Stimulated activated CD8-positive, alpha-beta memory T cell treated with anti-CD3 and anti-CD28 coated beads, Interleukin-15, amount 100 ng/mL, for 1 hour (primary cell): ENCODE results near the gene MTHFD2L.
A peak's percentile ranks its signal among the peaks of the same experiment; 100 is the strongest.
"Not testable (repeated sequence)": the region's sequence is repeated elsewhere in the genome, so short reads cannot be mapped to it uniquely, and the experiment has no call there.

Experiments used
- DNase-seq: peaks from one replicate; pipeline ENCODE4 v3.0.0-alpha.2; 2020; ENCODE audit warnings: low read depth

The MTHFD2L gene

DNA sequence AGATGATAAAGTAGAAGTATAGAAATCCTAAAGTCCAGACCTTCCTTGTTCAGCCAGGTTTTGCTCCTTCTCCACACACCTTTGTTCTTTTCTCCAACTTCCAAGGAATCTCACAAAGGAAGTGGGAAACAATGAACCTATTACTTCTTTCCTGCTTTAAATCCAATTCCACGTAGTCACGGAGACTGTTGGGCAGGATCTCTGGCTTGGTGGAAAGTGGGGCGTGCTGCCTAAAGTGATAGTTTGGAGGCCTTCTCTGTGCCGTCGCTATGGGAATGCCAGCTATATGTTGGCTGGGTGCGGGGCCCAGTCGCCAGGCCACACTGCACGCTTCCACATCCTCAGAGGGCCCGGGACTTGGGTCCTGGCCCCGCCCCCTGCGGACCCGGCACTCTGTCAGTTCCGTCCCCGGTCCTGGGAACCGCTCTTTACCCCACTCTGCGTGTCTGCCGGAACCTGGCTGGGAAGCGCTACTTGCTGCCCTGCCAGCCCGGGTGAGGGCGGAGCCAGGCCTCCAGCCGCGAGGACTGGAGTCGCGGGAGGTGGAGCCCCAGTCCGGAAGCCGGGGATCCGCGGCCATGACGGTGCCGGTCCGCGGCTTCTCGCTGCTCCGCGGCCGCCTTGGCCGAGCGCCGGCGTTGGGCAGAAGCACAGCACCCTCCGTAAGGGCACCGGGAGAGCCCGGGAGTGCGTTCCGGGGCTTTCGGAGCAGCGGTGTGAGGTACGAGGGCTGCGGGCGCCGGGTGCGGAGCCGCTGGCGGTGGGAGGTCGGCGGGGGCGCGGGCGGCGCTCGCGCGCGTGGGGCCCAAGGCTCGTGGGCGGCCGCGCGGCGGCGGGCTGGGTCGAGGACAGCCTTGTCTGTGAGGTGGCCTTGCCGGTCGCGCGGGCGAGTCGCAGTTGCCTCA, at the start of gene MTHFD2L:
TSS of gene MTHFD2L (plus strand) at position 558 of the 905 bp plus-strand sequence. CDS start at position 579, 21 bp downstream.
- peak; percentile 57 for DNase-seq

DNA sequence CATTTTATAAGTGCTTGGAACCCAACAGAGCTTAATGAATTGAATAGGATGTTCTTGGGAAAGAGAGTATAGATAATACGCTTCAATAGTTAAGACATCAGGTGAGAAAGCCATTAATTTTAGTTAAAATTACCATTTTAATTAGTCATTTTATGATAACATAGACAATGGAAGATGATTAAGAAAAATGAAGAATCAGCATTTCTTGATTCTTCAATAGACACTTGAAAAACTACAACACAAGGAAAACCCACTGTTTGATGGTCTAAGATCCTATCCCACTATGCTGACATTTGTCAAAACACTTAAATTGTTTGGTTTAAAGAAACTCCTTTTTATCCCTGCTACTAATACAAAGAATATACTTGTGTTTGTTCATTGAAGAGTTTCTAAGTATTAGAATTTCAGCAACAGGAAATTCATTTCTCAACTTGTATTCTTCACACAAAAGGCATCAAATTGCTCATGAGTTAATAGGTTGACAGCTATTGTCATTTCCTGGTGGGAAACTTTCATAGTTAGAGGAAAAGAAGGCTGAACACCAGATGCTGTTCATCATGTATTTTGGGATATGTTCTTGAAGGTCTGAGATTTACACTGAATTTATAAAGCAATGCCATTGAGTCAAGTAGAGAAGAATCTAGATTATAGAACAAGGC, 49.3 kb upstream of the MTHFD2L start:
- no peak for DNase-seq

DNA sequence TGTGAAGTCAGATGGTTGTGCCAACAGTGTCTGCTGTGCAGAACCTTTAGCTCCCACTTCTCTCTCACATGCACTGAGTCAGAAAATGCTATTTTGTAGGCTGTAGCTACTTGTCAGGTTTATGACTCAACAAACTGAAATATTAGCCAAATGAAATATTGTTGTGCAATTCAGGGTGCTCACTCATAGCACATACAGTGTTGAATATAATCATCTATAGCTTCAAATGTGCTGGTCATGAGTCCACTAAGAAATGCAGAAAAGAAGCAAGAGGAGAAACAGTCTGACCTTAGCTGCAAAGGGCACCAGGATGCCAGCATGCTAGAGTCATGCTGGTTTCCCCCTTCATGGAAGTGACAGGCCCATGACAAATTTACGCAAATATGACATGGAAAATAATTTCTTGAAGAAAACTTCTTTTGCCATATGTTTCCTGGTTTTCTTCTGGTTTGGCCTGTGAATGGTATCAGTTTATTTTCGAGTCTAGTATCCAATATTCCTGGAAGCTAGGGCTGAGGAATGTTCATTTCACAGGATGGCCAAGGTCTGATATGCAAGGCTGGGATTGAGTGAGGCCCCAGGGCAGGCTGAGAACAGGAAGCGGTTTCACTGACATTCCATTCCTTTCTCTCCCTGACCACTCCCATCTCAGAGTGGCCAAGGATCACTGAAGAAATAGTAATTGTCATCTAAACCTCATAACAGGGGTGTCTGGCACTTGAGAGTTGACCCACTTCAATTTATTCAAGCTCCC, 48.6 kb upstream of the MTHFD2L start:
- no peak for DNase-seq

DNA sequence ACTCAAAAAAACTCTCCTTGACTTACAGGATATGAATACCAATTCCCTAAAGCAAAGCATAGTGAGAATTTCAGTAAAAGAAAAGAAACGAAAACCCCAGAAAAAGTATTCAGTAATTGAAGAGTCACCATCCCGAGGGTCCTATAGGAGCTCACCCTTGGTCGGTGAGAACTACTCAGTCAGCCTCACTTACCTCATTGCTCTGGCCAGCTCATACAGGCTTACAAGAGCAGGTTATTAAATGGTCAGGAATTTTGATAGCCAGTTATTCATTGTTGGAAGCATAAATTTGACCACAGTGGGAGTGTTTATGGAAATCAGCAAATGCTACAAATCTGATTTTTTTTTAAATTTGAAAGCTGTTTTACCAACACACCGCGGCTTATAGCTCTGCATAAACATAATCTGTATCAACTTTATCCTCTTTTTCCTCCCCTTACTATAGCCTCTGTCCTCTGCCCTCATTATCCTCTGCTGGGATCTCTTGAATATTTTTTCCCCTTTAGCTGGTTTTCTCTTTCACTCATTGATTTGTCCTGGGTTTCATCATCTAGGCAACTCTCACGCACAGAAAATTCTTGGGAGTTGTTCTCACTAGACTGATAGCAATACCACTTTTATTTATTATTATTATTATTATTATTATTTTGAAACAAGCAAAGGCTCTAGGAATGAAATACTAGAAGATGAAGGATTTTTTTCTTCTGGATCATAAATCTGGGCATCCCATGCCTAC, 47.9 kb upstream of the MTHFD2L start:
- no peak for DNase-seq

DNA sequence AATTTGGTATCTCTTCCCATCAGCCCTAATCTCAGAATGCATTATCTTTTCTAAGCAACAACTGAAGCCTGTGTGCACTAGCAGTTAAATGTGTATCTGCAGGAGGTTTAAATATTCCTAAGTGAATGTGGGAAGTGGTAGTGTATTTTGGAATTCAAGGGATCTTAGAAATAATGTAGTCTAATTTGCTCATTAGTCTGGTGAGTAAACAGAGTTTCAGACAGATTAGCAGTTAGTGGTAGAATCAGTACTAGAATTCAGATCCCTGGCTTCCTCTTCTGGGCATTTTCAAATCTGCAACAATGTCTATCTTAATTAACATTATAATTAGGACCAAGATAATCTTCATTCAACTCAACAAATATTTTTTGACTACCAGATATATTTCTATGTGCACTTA, 47.2 kb upstream of the MTHFD2L start:
- DNase-seq = no peak

DNA sequence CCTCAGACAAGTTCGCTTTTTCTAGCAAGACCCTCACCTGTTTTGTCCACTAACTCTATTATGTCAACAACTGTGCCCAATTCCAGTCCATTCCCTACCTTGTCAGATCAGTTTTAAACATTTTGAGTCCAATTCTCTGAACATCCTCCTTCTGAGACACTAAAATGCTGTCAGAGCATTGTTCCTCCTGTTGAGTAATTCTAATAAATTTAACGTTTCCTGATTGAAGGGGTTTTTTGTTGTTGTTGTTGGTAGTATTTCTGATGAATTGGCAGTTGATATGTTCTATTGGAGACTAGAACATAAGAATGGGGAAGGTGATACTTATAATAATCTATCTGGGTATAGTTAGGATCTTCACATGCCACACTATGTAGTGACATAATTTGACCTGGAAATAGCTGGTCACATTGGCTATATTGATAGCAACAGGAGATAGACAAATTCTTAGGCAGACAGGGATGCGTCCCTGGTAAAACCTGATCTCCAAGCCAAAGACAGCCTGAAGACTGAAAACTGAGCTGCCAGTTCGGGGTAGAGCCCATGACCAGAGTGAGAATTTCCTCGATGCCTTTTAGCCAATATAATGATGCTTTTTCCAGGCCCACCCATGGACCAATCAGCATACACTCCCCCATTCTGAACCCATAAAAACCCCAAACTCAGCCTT, 46.5 kb upstream of the MTHFD2L start:
- DNase-seq = no peak

DNA sequence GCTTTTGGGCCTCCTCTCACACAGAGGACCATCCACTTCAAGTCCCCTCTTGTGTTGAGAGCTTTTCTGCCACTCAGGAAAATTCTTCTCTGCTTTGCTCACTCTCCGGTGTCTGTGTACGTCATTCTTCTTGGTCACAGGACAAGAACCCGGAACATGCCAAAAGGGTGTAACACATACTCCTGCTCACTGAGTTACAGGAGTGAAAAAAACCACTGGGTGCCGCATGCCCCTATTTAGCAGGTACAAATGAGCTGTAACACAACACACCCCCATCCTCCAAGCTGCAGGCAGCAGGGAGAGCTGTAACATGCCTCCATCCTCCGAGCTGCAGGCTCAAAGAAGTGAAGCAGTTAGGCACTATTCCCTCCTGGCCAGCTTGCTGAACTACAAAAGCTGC, 45.9 kb upstream of the MTHFD2L start:
- no peak for DNase-seq

DNA sequence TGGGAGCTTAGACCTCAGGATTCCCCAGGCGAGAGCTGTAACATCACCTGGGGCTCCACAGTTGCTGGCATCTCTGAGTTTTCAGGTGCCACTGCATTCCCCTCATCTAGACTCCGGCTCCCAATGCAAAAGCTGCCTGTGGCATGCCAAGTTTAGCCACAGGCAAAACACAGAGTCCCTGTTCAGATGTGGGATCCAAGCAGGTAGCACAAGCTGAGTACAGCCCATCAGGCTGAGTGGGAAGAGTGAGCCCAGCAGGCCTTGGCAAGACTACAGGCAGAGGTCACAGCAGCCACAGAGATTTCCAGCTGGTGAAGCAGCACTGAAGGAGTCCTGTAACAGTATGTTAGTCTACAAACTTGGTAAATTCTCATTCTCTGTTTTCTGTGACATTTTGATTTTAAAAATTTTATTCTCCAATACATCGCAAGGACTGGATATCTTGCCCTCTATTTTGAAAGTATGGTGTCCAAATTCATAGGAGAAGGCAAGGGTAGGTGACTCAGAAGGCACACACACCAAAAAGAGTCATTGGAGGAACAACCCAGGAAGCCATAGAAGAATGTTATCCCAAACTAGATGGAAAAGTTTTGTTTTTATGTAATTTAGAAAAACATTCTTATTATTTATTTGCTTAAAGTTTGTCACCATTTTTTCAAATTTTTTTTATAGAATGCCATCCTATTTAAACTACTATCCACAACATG, 45.4 kb upstream of the MTHFD2L start:
- DNase-seq = no peak

DNA sequence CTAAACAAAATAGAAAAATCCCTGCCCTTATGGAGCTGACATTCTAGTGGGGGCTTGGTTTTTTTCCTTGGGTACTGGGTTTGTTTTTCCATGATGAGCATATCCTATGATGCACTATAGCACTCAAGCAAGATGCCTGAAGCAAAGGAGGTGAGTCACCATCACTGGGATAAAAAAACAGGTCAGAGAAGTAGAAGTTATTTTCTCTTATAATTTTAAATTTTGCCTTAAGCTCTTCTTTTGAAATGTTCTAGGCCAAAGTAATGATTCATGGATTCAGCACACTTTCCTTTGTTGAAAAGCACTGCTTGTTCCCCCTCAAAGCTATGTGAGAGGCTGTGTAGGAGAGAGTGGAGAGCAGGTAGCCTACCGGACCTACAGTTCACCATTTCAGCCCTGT, 43.7 kb upstream of the MTHFD2L start:
- no peak for DNase-seq

DNA sequence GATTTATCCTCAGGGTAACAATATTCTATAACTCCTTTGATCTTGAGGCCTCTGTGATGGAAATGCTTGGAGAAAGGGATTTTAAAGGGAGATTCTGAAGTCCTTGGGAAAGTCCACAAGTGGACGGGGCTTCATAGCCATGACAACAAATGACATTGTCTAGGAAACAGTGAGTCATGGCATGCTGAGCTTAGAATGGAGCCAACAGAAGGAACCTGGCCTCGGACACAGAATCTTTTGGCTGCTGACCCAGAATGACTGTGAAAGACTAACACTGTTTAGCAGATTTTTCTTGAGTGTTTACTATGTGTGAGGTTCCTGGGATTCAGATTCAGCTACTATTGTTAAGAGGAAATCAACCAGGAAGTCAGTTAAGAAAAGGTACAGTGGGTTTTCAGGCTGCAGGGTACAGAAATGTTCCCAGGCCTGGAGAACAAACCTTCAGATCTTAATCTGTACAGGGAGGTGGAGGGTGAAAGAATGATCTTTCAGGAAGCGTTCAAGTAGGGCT, 40.8 kb upstream of the MTHFD2L start:
- no peak for DNase-seq

DNA sequence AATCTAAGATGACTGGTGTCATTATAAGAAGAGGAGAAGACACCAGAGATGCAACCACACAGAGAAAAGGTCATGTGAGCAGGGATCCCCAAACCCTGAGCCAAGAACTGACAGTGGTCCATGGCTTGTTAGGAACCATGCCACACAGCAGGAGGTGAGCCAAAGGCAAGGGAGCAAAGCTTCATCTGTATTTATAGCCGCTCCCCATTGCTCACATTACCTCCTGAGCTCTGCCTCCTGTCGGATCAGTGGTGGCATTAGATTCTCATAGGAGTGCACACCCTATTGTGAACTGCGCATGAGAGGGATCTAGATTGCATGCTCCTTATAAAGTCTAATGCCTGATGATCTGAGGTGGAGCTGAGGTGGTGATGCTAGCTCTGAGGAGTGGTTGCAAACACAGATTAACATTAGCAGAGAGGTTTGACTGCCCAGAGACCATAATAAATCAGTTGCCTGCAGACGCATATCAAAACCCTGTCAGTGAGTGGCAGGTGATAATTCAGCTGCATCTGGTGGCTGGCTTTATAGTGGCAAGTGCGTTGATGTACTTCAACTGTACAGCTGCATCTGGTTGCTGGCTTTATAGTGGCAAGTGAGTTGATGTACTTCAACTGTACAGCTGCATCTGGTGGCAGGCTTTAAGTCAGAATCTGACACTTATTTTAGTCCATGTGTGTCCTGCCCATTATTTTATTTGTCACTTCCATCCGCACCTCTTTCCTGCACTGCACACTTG, 39.1 kb upstream of the MTHFD2L start:
- no peak for DNase-seq

DNA sequence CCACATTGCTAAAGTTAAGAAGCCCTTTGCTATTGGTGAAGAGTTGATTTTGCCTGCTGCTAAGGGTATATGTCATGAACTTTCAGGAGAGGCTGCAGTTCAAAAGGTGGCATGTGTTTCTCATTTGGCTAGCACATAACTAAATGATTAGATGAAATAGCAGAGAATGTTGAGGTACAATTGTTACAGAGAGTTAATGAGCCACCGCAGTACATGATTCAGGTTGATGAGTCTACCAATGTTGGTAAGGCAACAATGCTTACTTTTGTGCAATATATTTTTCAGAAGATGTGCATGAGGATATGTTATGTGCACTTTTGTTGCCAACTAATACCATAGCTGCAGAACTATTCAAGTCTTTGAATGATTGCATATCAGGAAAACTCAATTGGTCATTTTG, 37.8 kb upstream of the MTHFD2L start:
- DNase-seq = no peak

DNA sequence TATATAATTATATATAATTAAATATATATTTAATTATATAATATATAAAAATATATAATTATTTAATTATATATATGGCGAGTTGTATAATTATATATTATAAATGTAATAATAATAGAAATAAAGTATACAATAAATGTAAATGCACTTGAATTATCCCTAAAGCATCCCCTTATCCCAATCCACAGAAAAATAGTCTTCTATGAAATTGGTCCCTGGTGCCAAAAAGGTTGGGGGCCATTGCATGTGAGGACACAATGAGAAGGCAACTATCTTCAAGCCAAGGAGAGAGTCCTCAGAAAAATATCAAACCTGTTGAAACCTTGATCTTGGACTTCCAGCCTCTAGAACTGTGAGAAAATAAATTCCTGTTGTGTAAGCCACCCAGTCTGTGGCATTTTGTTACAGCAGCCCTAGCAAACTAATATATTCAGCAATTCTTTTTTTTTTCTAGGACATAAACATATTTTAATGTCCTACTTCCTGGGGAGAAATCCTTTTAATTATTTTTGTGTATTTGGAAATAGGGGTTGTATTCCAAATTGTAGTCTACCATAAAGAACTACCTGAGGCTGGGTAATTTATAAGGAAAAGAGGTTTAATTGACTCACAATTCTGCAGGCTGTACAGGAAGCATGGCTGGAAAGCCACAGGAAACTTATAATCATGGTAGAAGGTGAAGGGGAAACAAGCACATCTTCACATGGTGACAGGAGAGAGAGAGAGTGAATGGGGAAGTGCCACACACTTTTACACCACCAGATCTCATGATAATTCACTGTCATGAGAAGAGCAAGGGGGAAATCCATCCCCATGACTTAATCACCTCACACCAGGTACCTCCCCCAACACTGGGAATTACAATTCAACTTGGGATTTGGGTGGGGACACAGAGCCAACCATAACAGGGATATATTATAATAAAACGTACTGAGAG, 36.0 kb upstream of the MTHFD2L start:
- no peak for DNase-seq

DNA sequence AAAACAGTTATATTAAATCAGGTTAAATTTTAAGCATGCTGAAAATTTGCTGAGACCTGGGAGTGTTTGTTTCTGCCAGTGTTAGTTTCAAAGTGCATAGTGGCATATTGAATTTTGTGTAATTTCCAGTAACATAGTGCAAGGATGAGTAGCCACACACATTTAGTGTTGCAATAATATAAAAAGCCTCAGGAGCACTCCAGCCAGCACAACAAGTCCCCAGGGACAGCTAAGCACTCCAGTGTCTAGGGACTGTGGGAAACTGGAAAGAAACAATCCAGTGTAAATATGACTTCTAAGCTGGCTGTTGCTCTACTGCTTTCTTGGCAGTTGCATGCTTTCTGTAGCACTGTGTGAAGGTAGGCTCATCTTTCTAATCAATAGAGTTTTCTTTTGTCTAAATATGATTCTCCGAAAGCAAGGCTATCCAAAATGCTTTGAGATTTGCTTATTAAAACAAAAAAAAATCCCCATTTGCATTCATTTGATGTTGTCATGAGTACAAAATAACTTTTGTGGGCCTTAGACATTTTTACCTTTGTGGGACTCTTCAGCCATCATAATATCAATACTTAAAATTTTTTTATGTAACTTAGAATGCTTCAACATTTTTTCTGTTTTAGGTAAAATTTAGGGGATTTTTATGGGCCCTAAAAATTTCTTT, 34.7 kb upstream of the MTHFD2L start:
- DNase-seq = no peak

DNA sequence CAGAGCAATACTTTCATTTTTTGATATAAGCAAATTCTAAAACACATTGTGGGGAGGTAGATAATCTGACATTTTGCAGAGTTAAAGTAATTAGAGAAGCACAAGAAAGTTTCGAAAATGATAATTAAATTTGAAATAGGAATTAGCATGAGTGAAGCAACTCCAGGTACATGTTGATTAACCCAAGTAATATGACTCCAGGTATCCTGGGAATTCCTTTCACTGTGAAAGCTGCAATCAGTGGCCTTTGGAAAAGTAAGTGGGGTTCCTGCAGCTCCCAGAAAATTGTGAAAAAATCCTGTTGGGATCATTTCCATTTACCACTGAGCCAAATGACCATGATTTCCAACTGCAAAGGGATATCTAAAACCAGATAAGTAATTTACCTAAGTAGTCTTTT, 32.9 kb upstream of the MTHFD2L start:
- no peak for DNase-seq

DNA sequence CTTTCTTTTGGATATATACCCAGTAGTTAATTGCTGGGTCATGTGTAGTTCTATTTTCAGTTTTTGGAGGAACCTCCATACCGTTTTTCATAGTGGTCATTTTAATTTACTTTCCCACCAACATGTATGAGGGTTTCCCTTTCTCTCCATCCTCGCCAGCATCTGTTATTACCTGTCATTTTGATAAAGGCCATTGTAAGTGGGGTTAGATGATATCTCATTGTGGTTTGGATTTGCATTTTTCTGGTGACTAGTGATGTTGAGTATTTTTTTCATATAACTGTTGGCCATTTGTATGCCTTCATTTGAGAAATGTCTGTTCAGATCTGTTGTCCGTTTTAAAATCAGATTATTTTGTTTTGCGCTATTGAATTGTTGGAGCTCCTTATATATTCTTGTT, 30.2 kb upstream of the MTHFD2L start:
- DNase-seq = no peak

DNA sequence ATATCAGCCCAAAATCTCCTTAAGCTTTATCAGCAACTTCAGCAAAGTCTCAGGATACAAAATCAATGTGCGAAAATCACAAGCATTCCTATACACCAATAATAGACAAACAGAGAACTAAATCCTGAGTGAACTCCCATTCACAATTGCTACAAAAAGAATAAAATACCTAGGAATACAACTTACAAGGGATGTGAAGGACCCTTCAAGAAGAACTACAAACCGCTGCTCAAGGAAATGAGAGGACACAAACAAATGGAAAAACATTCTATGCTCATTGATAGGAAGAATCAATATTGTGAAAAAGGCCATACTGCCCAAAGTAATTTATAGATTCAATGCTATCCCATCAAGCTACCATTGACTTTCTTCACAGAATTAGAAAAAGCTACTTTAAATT, 27.1 kb upstream of the MTHFD2L start:
- not testable (repeated sequence) for DNase-seq

DNA sequence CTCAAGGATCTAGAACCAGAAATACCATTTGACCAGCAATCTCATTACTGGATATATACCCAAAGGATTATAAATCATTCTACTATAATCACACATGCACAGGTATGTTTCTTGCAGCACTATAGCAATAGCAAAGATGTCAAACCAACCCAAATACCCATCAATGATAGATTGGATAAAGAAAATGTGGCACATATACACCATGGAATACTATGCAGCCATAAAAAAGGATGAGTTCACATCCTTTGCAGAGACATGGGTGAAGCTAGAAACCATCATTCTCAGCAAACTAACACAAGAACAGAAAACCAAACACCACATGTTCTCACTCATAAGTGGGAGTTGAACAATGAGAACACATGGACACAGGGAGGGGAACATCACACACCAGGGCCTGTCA, 25.7 kb upstream of the MTHFD2L start:
- DNase-seq = not testable (repeated sequence)
